ENCODE measurements around the gene SAMMSON.

SAMMSON gene

DNA sequence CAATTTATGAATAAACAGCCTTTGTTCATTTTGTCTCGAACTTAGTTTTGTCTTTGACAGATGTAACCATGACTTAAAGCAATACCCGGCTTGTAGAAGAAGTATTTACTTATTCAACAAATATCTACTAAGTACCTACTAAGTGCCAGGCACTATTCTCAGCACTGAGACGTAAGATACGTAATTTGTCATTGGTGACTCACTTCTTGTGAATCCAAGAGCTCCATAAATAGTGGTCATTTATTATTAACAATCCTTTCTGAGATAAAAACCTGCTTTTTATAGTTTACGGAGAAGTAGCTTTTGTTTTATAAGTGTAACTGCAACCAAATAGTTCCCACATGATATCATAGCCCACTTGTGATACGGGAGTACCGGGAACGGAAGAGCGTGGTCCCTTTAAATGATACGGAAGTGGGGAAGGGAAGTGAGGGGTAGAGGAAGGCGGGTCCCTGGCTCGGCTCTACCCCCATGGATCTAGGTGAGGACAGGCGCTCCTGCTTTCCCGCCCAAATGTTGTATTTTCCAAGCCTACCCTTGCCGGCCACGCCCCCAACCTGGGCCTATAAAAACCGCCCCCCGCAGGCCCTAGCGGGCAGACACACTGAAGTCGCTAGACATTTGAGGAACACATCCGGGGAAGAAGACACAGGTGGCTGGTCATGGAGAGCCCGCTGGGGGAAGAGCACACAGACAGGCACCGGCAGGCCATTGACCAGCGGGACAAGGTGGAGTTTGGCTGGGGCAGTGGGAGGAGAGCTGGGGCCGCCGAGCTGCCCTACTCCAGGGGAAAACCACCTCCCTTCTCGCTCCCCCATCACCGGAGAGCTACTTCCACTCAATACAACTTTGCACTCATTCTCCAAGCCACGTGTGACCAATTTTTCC, at the start of gene SAMMSON:
SAMMSON (plus strand) TSS at position 594 of the 888 bp plus-strand sequence.
- TF ChIP-seq, protein P1, sequence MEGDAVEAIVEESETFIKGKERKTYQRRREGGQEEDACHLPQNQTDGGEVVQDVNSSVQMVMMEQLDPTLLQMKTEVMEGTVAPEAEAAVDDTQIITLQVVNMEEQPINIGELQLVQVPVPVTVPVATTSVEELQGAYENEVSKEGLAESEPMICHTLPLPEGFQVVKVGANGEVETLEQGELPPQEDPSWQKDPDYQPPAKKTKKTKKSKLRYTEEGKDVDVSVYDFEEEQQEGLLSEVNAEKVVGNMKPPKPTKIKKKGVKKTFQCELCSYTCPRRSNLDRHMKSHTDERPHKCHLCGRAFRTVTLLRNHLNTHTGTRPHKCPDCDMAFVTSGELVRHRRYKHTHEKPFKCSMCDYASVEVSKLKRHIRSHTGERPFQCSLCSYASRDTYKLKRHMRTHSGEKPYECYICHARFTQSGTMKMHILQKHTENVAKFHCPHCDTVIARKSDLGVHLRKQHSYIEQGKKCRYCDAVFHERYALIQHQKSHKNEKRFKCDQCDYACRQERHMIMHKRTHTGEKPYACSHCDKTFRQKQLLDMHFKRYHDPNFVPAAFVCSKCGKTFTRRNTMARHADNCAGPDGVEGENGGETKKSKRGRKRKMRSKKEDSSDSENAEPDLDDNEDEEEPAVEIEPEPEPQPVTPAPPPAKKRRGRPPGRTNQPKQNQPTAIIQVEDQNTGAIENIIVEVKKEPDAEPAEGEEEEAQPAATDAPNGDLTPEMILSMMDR (IDR thresholded peaks at IDR 0.05; ENCODE audit: insufficient read depth, low read length, missing control alignments): no peak
- ChIA-PET CTCF (no interaction called here), POLR2A (no interaction called here)
- H3K4me3 ChIP-seq (ENCODE audit: low read depth, low read length): no peak within 1 kb of the TSS
- DNase-seq (ENCODE audit: low read depth, low spot score): no peak

DNA sequence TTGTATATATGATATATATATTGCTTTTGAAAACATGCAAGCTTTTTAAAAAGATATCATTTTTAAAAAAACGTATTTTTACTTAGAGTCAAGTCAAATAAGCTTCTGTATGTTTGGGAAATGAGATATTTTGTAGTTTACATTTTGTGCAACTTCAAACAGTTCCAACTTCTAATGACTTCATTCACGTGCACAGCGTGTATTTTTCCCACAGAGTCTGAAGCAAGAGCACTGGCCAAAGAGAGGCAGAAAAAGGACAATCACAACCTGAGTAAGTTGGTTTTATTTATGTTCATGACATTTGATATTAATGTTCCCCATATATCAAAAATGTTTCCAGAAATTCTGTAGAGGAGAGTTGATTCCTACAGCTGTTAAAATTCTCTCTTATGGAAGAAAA, 47.9 kb upstream of the SAMMSON start:
- ChIA-PET CTCF (interaction anchor here (1.1 to 3.2 kb wide), 2 partner anchors 159 to 260 kb away, joined by 4 to 18 read pairs; no protein-coding TSS in a partner anchor), POLR2A (no interaction called here)
- no peak for DNase-seq (ENCODE audit: low read depth, low spot score)
- no peak overlapping the region for H3K4me3 ChIP-seq (ENCODE audit: low read depth, low read length)
- TF ChIP-seq, protein P1 (IDR thresholded peaks at IDR 0.05; ENCODE audit: insufficient read depth, low read length, missing control alignments): no peak

DNA sequence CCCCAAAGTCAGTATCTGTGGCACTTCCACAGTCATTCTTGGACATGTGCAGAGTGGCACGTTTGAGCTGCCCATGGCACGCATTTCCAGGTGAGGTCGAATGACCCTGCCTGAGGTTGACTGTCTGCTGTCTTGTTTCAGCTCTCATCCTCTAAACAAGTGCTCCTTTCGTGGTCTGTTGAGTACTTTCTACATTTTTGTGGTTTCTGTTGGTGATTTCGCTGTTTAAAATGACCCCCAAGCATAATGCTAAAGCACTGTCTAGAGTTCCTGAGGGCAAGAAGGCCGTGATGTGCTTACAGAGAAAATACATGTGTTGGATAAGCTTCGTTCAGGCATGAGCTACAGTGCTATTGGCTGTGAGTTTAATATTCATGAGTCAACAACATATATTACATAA, 40.0 kb upstream of the SAMMSON start:
- TF ChIP-seq, protein P1 (IDR thresholded peaks at IDR 0.05; ENCODE audit: insufficient read depth, low read length, missing control alignments): no peak
- no peak for DNase-seq (ENCODE audit: low read depth, low spot score)
- ChIA-PET POLR2A (no interaction called here), CTCF (no interaction called here)
- H3K4me3 ChIP-seq (ENCODE audit: low read depth, low read length): no peak overlapping the region

DNA sequence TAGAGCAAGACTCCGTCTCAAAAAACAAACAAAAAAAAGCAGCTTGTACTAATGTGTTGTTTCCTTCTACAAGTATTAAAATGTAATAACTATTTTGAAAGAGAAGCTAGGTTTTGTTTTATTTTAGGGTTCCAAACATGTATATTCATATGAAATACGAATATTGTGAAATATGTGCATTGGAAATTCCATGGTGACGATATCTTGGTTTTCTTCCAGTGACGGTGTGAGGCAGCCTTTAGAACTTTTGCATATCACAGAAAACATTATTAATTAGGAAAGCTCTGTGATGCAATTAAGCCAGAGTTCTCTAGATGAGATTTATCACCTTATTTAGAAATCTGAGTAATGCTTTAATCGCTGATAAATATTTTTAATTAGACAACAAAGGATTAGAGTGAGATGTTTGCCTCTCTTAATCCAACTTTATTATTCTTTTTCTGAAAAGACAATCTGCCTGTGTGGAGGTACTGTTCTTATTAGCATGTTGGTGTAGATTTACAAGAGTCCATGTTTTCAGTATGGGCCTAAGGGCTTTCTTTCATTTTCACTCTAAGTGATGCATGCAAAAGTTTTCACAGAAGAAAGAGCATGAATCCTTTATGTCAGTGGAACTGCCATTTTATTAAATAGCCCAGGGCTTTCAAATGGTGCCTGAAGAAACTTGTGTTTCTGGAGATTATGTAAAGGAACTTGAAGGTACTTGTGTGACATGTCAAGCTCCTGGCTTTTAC, 37.7 kb upstream of the SAMMSON start:
- TF ChIP-seq, protein P1 (IDR thresholded peaks at IDR 0.05; ENCODE audit: insufficient read depth, low read length, missing control alignments): no peak
- CTCF ChIA-PET: no interaction called here
- no peak for DNase-seq (ENCODE audit: low read depth, low spot score)
- H3K4me3 ChIP-seq (ENCODE audit: low read depth, low read length): no peak overlapping the region
- POLR2A ChIA-PET: no interaction called here

DNA sequence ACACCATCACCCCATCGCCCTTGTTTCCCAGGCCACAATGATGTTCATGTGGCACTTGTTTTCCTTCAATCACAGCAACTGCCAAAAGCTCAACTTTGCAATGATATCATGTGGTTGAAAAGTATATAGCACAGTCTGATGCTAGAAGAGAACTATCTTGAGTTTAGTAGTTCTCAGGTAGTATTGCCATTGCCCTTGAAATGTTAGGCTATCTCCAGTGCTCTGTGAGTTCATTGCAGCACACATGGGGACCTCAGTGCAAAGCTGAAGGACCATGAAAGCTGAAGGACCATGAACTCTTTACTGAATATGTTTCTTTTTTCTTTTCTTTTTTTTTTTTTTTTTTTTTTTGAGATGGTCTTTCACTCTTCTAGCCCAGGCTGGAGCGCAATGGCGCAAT, 35.9 kb upstream of the SAMMSON start:
- CTCF ChIA-PET: interaction anchor here (1.1 kb wide), 1 partner anchor 16 kb away, joined by 3 read pairs; no protein-coding TSS in a partner anchor
- TF ChIP-seq, protein P1 (IDR thresholded peaks at IDR 0.05; ENCODE audit: insufficient read depth, low read length, missing control alignments): no peak
- no peak overlapping the region for H3K4me3 ChIP-seq (ENCODE audit: low read depth, low read length)
- no peak for DNase-seq (ENCODE audit: low read depth, low spot score)
- POLR2A ChIA-PET: no interaction called here

DNA sequence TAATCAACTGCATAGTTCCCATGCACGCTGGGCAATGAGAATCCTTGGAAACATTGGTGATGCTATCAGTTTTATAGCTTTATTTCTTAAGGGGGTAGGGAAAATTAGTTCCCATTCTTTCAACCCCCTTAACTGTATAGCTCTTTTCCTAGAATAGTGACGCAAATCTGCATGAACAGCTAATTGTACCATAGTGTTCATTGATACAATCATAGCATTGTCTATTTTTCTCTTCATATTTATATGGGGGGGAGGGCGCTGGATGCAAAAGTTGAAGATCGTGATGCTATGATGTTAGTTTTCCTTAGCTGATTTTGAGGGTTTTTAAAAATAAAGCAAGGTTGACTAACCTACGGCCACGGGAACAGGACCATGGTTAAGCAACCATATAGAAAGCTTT, 32.4 kb upstream of the SAMMSON start:
- H3K4me3 ChIP-seq (ENCODE audit: low read depth, low read length): no peak overlapping the region
- CTCF ChIA-PET: no interaction called here
- POLR2A ChIA-PET: no interaction called here
- TF ChIP-seq, protein P1 (IDR thresholded peaks at IDR 0.05; ENCODE audit: insufficient read depth, low read length, missing control alignments): no peak
- no peak for DNase-seq (ENCODE audit: low read depth, low spot score)
